ENCODE results near the gene SLC22A3.

Gene SLC22A3

GRCh38 chr6:160489091-160489490 is 140.9 kb downstream of the SLC22A3 start:
- no peak for DNase-seq (ENCODE audit: low read depth)
- TF ChIP-seq POLR2A (IDR thresholded peaks at IDR 0.05; ENCODE audit: extremely low read depth, insufficient read length) (no peak), MAX (IDR thresholded peaks at IDR 0.05; ENCODE audit: low read depth, low read length) (no peak), CTCF (IDR thresholded peaks at IDR 0.05; ENCODE audit: low read depth, low read length) (no peak), MYC (IDR thresholded peaks at IDR 0.05; ENCODE audit: low read depth, low read length) (no peak)
- no peak overlapping the region for H3K4me3 ChIP-seq (ENCODE audit: low read depth, low read length)

GRCh38 chr6:160494576-160494975 is 146.4 kb downstream of the SLC22A3 start:
- TF ChIP-seq MYC (IDR thresholded peaks at IDR 0.05; ENCODE audit: low read depth, low read length) = no peak
- no peak for TF ChIP-seq CTCF (IDR thresholded peaks at IDR 0.05; ENCODE audit: low read depth, low read length)
- no peak for TF ChIP-seq MAX (IDR thresholded peaks at IDR 0.05; ENCODE audit: low read depth, low read length)
- no peak for TF ChIP-seq POLR2A (IDR thresholded peaks at IDR 0.05; ENCODE audit: extremely low read depth, insufficient read length)
- no peak overlapping the region for H3K4me3 ChIP-seq (ENCODE audit: low read depth, low read length)
- DNase-seq (ENCODE audit: low read depth) = no peak

- DNase-seq (ENCODE audit: low read depth) = no peak
- H3K4me3 ChIP-seq (ENCODE audit: low read depth, low read length) = no peak overlapping the region
- TF ChIP-seq MYC (IDR thresholded peaks at IDR 0.05; ENCODE audit: low read depth, low read length) (no peak), CTCF (IDR thresholded peaks at IDR 0.05; ENCODE audit: low read depth, low read length) (no peak)
These were observed 152.5 kb downstream of the SLC22A3 start for GRCh38 chr6:160500639-160501038.

Measured in NB4 (cell line).